Bronchial epithelial cell (primary cell): ENCODE measurements around the gene EVI2B. TPM values are rescaled to one million over a fixed set of nuclear protein-coding genes. Genes with fewer than 3 reads are reported as not detected.
"Not testable (repeated sequence)": the region's sequence is repeated elsewhere in the genome, so short reads cannot be mapped to it uniquely, and the experiment has no call there.

Experiments used
- DNase-seq: peaks from one replicate; pipeline ENCODE4 v3.0.0-alpha.2; 2010; ENCODE audit warnings: low read depth
- FAIRE-seq: peaks from 2 replicates; lab custom pipeline; 2011; peaks lifted over from hg19 to GRCh38; lab: Jason Lieb, UNC
- H3K27me3 ChIP-seq: 2 replicates; pipeline ENCODE4 v1.5.1; 2011; ENCODE audit warnings: low read length; ENCODE audit not compliant: control insufficient read depth, insufficient read depth
- H3K36me3 ChIP-seq: 2 replicates; pipeline ENCODE4 v1.5.1; 2011; ENCODE audit warnings: low read length; ENCODE audit not compliant: control insufficient read depth, insufficient read depth
- H3K4me3 ChIP-seq: 2 replicates; pipeline ENCODE4 v1.5.1; 2011; ENCODE audit warnings: mild to moderate bottlenecking, low read depth, low read length, control low read depth
- CTCF ChIP-seq: IDR thresholded peaks from 2 replicates; pipeline ENCODE4 v1.5.1; 2011; ENCODE audit warnings: mild to moderate bottlenecking, moderate library complexity, low read length, control low read depth, inconsistent platforms; ENCODE audit not compliant: insufficient read depth, severe bottlenecking
- total RNA-seq: library from RNA; depleted of rRNA; stranded (reverse); fragments of >200 nt; gene quantifications from 2 replicates; pipeline ENCODE4 v1.2.1, GENCODE V29; 2014

The EVI2B gene
- total RNA-seq, 1 donor from 2014 or later, result not detected

GRCh38 chr17:31295489-31295871 lies 18.4 kb downstream of the EVI2B start:
- Histone ChIP-seq H3K36me3 (no peaks in the 10 kb centered on the region), H3K4me3 (no peak overlapping the region), H3K27me3 (no peaks in the 10 kb centered on the region)
- FAIRE-seq, result no peak
- no peak for DNase-seq
- no peak for TF ChIP-seq CTCF

- Histone ChIP-seq H3K27me3 (no peaks in the 10 kb centered on the region), H3K36me3 (peaks cover 2% of the 10 kb centered on the region), H3K4me3 (no peak overlapping the region)
- TF ChIP-seq CTCF, result no peak
- FAIRE-seq, result no peak
- DNase-seq, result no peak
Observed at GRCh38 chr17:31294820-31295488, 18.9 kb downstream of the EVI2B start.

GRCh38 chr17:31294231-31294630 lies 19.6 kb downstream of the EVI2B start:
- no peak for FAIRE-seq

GRCh38 chr17:31293581-31293980 lies 20.3 kb downstream of the EVI2B start:
- TF ChIP-seq CTCF, result no peak
- no peak for FAIRE-seq
- DNase-seq, result no peak
- Histone ChIP-seq H3K4me3 (no peak overlapping the region), H3K27me3 (no peaks in the 10 kb centered on the region), H3K36me3 (peaks cover 2% of the 10 kb centered on the region)

More at GRCh38 chr17:31294231-31294630, 19.6 kb downstream of the EVI2B start:
- Histone ChIP-seq H3K27me3 (no peaks in the 10 kb centered on the region), H3K4me3 (no peak overlapping the region), H3K36me3 (peaks cover 2% of the 10 kb centered on the region)
- no peak for DNase-seq
- no peak for TF ChIP-seq CTCF

GRCh38 chr17:31291820-31292219 lies 22.0 kb downstream of the EVI2B start:
- DNase-seq, result no peak
- FAIRE-seq, result no peak
- Histone ChIP-seq H3K27me3 (no peaks in the 10 kb centered on the region), H3K4me3 (no peak overlapping the region), H3K36me3 (peaks cover 2% of the 10 kb centered on the region)
- no peak for TF ChIP-seq CTCF

GRCh38 chr17:31289790-31290189 lies 24.1 kb downstream of the EVI2B start:
- Histone ChIP-seq H3K36me3 (peaks cover 4% of the 10 kb centered on the region), H3K4me3 (no peak overlapping the region), H3K27me3 (no peaks in the 10 kb centered on the region)
- no peak for TF ChIP-seq CTCF
- DNase-seq, result no peak
- FAIRE-seq, result no peak

- not testable (repeated sequence) for DNase-seq, H3K27me3 ChIP-seq, H3K4me3 ChIP-seq, FAIRE-seq, H3K36me3 ChIP-seq
Observed at GRCh38 chr17:31287932-31288331, 25.9 kb downstream of the EVI2B start.
